Large intestine (tissue), 3 donors: Measurements from ENCODE around the gene RTRAF. TPM values are rescaled to one million over a fixed set of nuclear protein-coding genes. Genes with fewer than 3 reads are reported as not detected.

Experiments used
- DNase-seq, 2 donors: peaks; one replicate each; pipeline versions ENCODE4 v3.0.0 to v3.0.0-alpha.2; 2013
- H3K27ac ChIP-seq: one replicate; pipeline ENCODE4 v1.5.1; 2013; ENCODE audit warnings: low read length
- H3K27me3 ChIP-seq: 2 replicates; pipeline ENCODE4 v1.6.1; 2013; ENCODE audit warnings: low read length; ENCODE audit not compliant: control insufficient read depth, insufficient read depth
- H3K36me3 ChIP-seq: 2 replicates; pipeline ENCODE4 v1.6.1; 2013; ENCODE audit warnings: low read length; ENCODE audit not compliant: control insufficient read depth, insufficient read depth
- H3K4me1 ChIP-seq: one replicate; pipeline ENCODE4 v1.6.1; 2013; ENCODE audit warnings: low read length; ENCODE audit not compliant: control insufficient read depth, insufficient read depth
- H3K4me3 ChIP-seq: one replicate; pipeline ENCODE4 v1.5.1; 2013; ENCODE audit warnings: low read length
- H3K9me3 ChIP-seq: one replicate; pipeline ENCODE4 v1.6.1; 2013; ENCODE audit warnings: mild to moderate bottlenecking, low read depth, low read length, moderate library complexity; ENCODE audit not compliant: control insufficient read depth
- WGBS: methylation state at CpG from one replicate; pipeline ENCODE4 v1.1.5; 2013; ENCODE audit warnings: low lambda C conversion rate; ENCODE audit not compliant: insufficient coverage; 5-methylcytosine and 5-hydroxymethylcytosine counted together
- polyA plus RNA-seq: library from polyadenylated mRNA; unstranded; fragments of 120-200 nt; gene quantifications from one replicate; pipeline ENCODE4 v1.2.1, GENCODE V29; 2013

Gene RTRAF
- polyA plus RNA-seq, 1 donor, result 196 TPM

- Histone ChIP-seq H3K9me3 (no peaks in the 10 kb centered on the region), H3K4me3 (no peak overlapping the region), H3K27ac (no peak overlapping the region), H3K36me3 (no peaks in the 10 kb centered on the region), H3K27me3 (no peaks in the 10 kb centered on the region), H3K4me1 (no peaks in the 10 kb centered on the region)
- no CpG with 5 or more reads among the region's 3 CpGs for WGBS
- no peak for DNase-seq
These were observed 42.4 kb downstream of the RTRAF start for GRCh38 chr14:52031781-52032180.

- Histone ChIP-seq H3K27ac (no peak overlapping the region), H3K9me3 (no peaks in the 10 kb centered on the region), H3K27me3 (no peaks in the 10 kb centered on the region), H3K4me1 (no peaks in the 10 kb centered on the region), H3K36me3 (no peaks in the 10 kb centered on the region), H3K4me3 (no peak overlapping the region)
- DNase-seq, result no peak
- 75% methylated on average over 1 of the region's 7 CpGs for WGBS
These were observed 43.0 kb downstream of the RTRAF start for GRCh38 chr14:52032204-52032801.

- Histone ChIP-seq H3K36me3 (no peaks in the 10 kb centered on the region), H3K4me1 (no peaks in the 10 kb centered on the region), H3K27me3 (no peaks in the 10 kb centered on the region), H3K27ac (no peak overlapping the region), H3K4me3 (no peak overlapping the region), H3K9me3 (no peaks in the 10 kb centered on the region)
- no peak for DNase-seq
- WGBS, result no CpG with 5 or more reads among the region's 10 CpGs
These were observed 43.8 kb downstream of the RTRAF start for GRCh38 chr14:52033101-52033642.

GRCh38 chr14:52039124-52039815 is 49.9 kb downstream of the RTRAF start:
- peaks cover 2% of the 10 kb centered on the region for H3K36me3 ChIP-seq
- H3K9me3 ChIP-seq, result no peaks in the 10 kb centered on the region
- no peaks in the 10 kb centered on the region for H3K4me1 ChIP-seq
- H3K27me3 ChIP-seq, result no peaks in the 10 kb centered on the region
- DNase-seq, result no peak
- 82% methylated on average over 2 of the region's 7 CpGs for WGBS
- no peak overlapping the region for H3K27ac ChIP-seq
- H3K4me3 ChIP-seq, result no peak overlapping the region

GRCh38 chr14:52040598-52040997 is 51.3 kb downstream of the RTRAF start:
- no peak for DNase-seq
- Histone ChIP-seq H3K9me3 (no peaks in the 10 kb centered on the region), H3K4me1 (no peaks in the 10 kb centered on the region), H3K27ac (no peak overlapping the region), H3K4me3 (no peak overlapping the region), H3K27me3 (no peaks in the 10 kb centered on the region), H3K36me3 (peaks cover 2% of the 10 kb centered on the region)
- WGBS, result no CpG with 5 or more reads among the region's 7 CpGs

GRCh38 chr14:52042371-52043289 is 53.3 kb downstream of the RTRAF start:
- DNase-seq, result no peak
- no peaks in the 10 kb centered on the region for H3K27me3 ChIP-seq
- H3K36me3 ChIP-seq, result peaks cover 2% of the 10 kb centered on the region
- H3K27ac ChIP-seq, result no peak overlapping the region
- H3K4me1 ChIP-seq, result no peaks in the 10 kb centered on the region
- no peak overlapping the region for H3K4me3 ChIP-seq
- 90% methylated on average over 2 of the region's 8 CpGs for WGBS
- H3K9me3 ChIP-seq, result no peaks in the 10 kb centered on the region

- WGBS, result 83% methylated on average over 1 of the region's 5 CpGs
- Histone ChIP-seq H3K9me3 (no peaks in the 10 kb centered on the region), H3K36me3 (peaks cover 1% of the 10 kb centered on the region), H3K4me1 (no peaks in the 10 kb centered on the region), H3K4me3 (no peak overlapping the region), H3K27me3 (no peaks in the 10 kb centered on the region), H3K27ac (no peak overlapping the region)
- DNase-seq, result no peak
These were observed 54.3 kb downstream of the RTRAF start for GRCh38 chr14:52043690-52044089.

GRCh38 chr14:52044791-52045522 is 55.6 kb downstream of the RTRAF start:
- H3K9me3 ChIP-seq, result no peaks in the 10 kb centered on the region
- no peaks in the 10 kb centered on the region for H3K36me3 ChIP-seq
- no peaks in the 10 kb centered on the region for H3K27me3 ChIP-seq
- DNase-seq, result no peak
- no peak overlapping the region for H3K4me3 ChIP-seq
- WGBS, result 100% methylated on average over 3 of the region's 11 CpGs
- no peak overlapping the region for H3K27ac ChIP-seq
- H3K4me1 ChIP-seq, result peaks cover 2% of the 10 kb centered on the region

- DNase-seq, result no peak
- Histone ChIP-seq H3K27me3 (no peaks in the 10 kb centered on the region), H3K4me3 (no peak overlapping the region), H3K27ac (no peak overlapping the region), H3K9me3 (no peaks in the 10 kb centered on the region), H3K36me3 (no peaks in the 10 kb centered on the region), H3K4me1 (peaks cover 7% of the 10 kb centered on the region)
- no CpG with 5 or more reads among the region's 2 CpGs for WGBS
These were observed 57.1 kb downstream of the RTRAF start for GRCh38 chr14:52046376-52046917.
